NCI-H748 (cell line): ENCODE data around the gene C2orf42.
"Not testable (repeated sequence)": the region's sequence is repeated elsewhere in the genome, so short reads cannot be mapped to it uniquely, and the experiment has no call there.

Experiments
- DNase-seq: peaks from one replicate; lab custom pipeline; 2025; ENCODE audit not compliant: unreplicated experiment; lab: John Stamatoyannopoulos, UW

Gene C2orf42

GRCh38 chr2:70173520-70173919, 17.3 kb downstream of the C2orf42 start:
- no peak for DNase-seq

GRCh38 chr2:70169654-70170245, 21.1 kb downstream of the C2orf42 start:
- DNase-seq = not testable (repeated sequence)

- no peak for DNase-seq
Measured at GRCh38 chr2:70161069-70161534, 29.7 kb downstream of the C2orf42 start.

- DNase-seq = no peak
Measured at GRCh38 chr2:70160545-70160944, 30.3 kb downstream of the C2orf42 start.

GRCh38 chr2:70149130-70149686, 41.6 kb downstream of the C2orf42 start:
- not testable (repeated sequence) for DNase-seq

GRCh38 chr2:70148211-70148760, 42.5 kb downstream of the C2orf42 start:
- DNase-seq = not testable (repeated sequence)

GRCh38 chr2:70145851-70146739, 44.7 kb downstream of the C2orf42 start:
- DNase-seq = no peak

GRCh38 chr2:70145144-70145490, 45.7 kb downstream of the C2orf42 start:
- DNase-seq = no peak

GRCh38 chr2:70144443-70145143, 46.2 kb downstream of the C2orf42 start:
- no peak for DNase-seq

- DNase-seq = peak; percentile 42
Measured at GRCh38 chr2:70143314-70144150, 47.3 kb downstream of the C2orf42 start.

- peak; percentile 98 for DNase-seq
Measured at GRCh38 chr2:70142590-70143313, 48.1 kb downstream of the C2orf42 start.

- peak; percentile 77 for DNase-seq
Measured at GRCh38 chr2:70141902-70142589, 48.8 kb downstream of the C2orf42 start.

- DNase-seq = peak; percentile 96
Measured at GRCh38 chr2:70141212-70141901, 49.5 kb downstream of the C2orf42 start.

GRCh38 chr2:70140791-70141211, 50.0 kb downstream of the C2orf42 start:
- DNase-seq = no peak

- not testable (repeated sequence) for DNase-seq
Measured at GRCh38 chr2:70134323-70134983, 56.4 kb downstream of the C2orf42 start.

- DNase-seq = no peak
Measured at GRCh38 chr2:70133491-70134322, 57.1 kb downstream of the C2orf42 start.

GRCh38 chr2:70133127-70133452, 57.7 kb downstream of the C2orf42 start:
- DNase-seq = no peak
